ENCODE measurements around the gene NFAT5.

DNA sequence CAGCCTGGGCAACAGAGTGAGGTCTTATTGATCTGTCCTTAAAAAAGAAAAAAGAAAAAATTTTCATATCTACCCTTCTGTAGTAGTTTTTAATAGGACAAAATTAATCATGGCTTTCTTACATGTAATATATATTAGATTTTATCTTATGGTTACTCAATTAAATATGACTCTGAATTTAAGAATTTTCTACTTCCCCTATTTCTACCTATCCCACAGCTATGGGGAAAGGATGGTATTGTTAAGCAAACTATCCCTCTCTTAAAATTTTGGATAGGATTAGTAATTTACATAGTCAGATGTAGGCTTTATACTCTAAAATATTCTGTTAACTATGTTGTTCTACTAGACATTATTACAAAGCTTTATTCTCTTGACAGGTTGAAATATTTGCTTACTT lies 98.1 kb downstream of the NFAT5 start:
- TF ChIP-seq, protein P1, sequence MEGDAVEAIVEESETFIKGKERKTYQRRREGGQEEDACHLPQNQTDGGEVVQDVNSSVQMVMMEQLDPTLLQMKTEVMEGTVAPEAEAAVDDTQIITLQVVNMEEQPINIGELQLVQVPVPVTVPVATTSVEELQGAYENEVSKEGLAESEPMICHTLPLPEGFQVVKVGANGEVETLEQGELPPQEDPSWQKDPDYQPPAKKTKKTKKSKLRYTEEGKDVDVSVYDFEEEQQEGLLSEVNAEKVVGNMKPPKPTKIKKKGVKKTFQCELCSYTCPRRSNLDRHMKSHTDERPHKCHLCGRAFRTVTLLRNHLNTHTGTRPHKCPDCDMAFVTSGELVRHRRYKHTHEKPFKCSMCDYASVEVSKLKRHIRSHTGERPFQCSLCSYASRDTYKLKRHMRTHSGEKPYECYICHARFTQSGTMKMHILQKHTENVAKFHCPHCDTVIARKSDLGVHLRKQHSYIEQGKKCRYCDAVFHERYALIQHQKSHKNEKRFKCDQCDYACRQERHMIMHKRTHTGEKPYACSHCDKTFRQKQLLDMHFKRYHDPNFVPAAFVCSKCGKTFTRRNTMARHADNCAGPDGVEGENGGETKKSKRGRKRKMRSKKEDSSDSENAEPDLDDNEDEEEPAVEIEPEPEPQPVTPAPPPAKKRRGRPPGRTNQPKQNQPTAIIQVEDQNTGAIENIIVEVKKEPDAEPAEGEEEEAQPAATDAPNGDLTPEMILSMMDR (IDR thresholded peaks at IDR 0.05) = no peak
- TF ChIP-seq POLR2A (IDR thresholded peaks at IDR 0.05) = no peak
